HEK293 (cell line): ENCODE data around the gene RAB5IF.
"Not testable (repeated sequence)": the region's sequence is repeated elsewhere in the genome, so short reads cannot be mapped to it uniquely, and the experiment has no call there.

Source experiments
- CTCF ChIA-PET: fragments of 350-600 bp; formaldehyde crosslinking; extraction: SDS; loops from one replicate; lab custom pipeline; 2021; ENCODE audit warnings: antibody characterized with exemption; lab: Yijun Ruan, JAX
- POLR2A ChIA-PET: fragments of 300-600 bp; formaldehyde crosslinking; extraction: SDS; loops from one replicate; lab custom pipeline; 2020; ENCODE audit warnings: antibody characterized with exemption, inconsistent platforms; lab: Yijun Ruan, JAX
- H3K27ac ChIP-seq: fragments of 200-500 bp; sonication (Bioruptor generic); 2 replicates; pipeline ENCODE4 v1.5.1; 2014; ENCODE audit warnings: low read depth, low read length, control low read depth, inconsistent platforms; ENCODE audit errors: extremely low read depth
- H3K36me3 ChIP-seq, 2 experiments: fragments of 200-500 bp in 1 of 2; sonication (Bioruptor generic) in 1 of 2; 1 replicate in 1 of 2; 2 replicates in 1 of 2; pipeline ENCODE4 v1.5.1; 2014 to 2017; ENCODE audit warnings: inconsistent platforms in 2 of 2, low read length in 2 of 2; ENCODE audit not compliant: control insufficient read depth in 2 of 2, insufficient read depth in 1 of 2
- H3K4me1 ChIP-seq: fragments of 200-500 bp; sonication (Bioruptor generic); 2 replicates; pipeline ENCODE4 v1.5.1; 2014; ENCODE audit warnings: mild to moderate bottlenecking, low read length, inconsistent platforms; ENCODE audit not compliant: control insufficient read depth, insufficient read depth
- H3K4me3 ChIP-seq: 2 replicates; pipeline ENCODE4 v1.5.1; 2011; ENCODE audit warnings: low read depth, mild to moderate bottlenecking, control low read depth, low read length, moderate library complexity
- H3K9me3 ChIP-seq: fragments of 200-500 bp; sonication (Bioruptor generic); 2 replicates; pipeline ENCODE4 v1.5.1; 2014; ENCODE audit warnings: low read depth, low read length, inconsistent platforms; ENCODE audit not compliant: control insufficient read depth, insufficient read depth
- GLI4 ChIP-seq: fragments of 450-650 bp; formaldehyde crosslinking; IDR thresholded peaks from 2 replicates; pipeline ENCODE4 v1.5.1; 2016; ENCODE audit warnings: missing biosample characterization, missing genetic modification characterization
- KLF7 ChIP-seq: fragments of 450-650 bp; formaldehyde crosslinking; IDR thresholded peaks from 2 replicates; pipeline ENCODE4 v1.5.1; 2016; ENCODE audit warnings: missing biosample characterization, missing genetic modification characterization, borderline replicate concordance
- PRDM10 ChIP-seq: fragments of 450-650 bp; formaldehyde crosslinking; IDR thresholded peaks from 2 replicates; pipeline ENCODE4 v1.5.1; 2016; ENCODE audit warnings: missing biosample characterization, missing genetic modification characterization
- TCF7L2 ChIP-seq: IDR thresholded peaks from 2 replicates; pipeline ENCODE4 v1.6.1; 2011; ENCODE audit warnings: low read depth, mild to moderate bottlenecking, inconsistent platforms, low read length, moderate library complexity, borderline replicate concordance
- TRIM28 ChIP-seq: IDR thresholded peaks from 2 replicates; pipeline ENCODE4 v1.6.1; 2011; ENCODE audit warnings: low read length, control low read depth, borderline replicate concordance
- TSHZ1 ChIP-seq: fragments of 450-650 bp; formaldehyde crosslinking; IDR thresholded peaks from 2 replicates; pipeline ENCODE4 v1.5.1; 2016; ENCODE audit warnings: missing biosample characterization, missing genetic modification characterization, borderline replicate concordance
- ZBTB1 ChIP-seq: fragments of 450-650 bp; formaldehyde crosslinking; IDR thresholded peaks from 2 replicates; pipeline ENCODE4 v1.5.1; 2016; ENCODE audit warnings: missing biosample characterization, missing genetic modification characterization
- ZBTB48 ChIP-seq: fragments of 450-650 bp; formaldehyde crosslinking; IDR thresholded peaks from 2 replicates; pipeline ENCODE4 v1.5.1; 2016; ENCODE audit warnings: missing biosample characterization, missing genetic modification characterization
- ZFP3 ChIP-seq: fragments of 450-650 bp; formaldehyde crosslinking; IDR thresholded peaks from 2 replicates; pipeline ENCODE4 v1.5.1; 2016; ENCODE audit warnings: low read depth, missing biosample characterization, missing genetic modification characterization
- ZNF10 ChIP-seq: fragments of 450-650 bp; formaldehyde crosslinking; IDR thresholded peaks from 2 replicates; pipeline ENCODE4 v1.5.1; 2017; ENCODE audit warnings: missing biosample characterization, missing genetic modification characterization
- ZNF121 ChIP-seq: fragments of 450-650 bp; formaldehyde crosslinking; IDR thresholded peaks from 2 replicates; pipeline ENCODE4 v1.5.1; 2016; ENCODE audit warnings: missing biosample characterization, missing genetic modification characterization
- ZNF362 ChIP-seq: fragments of 450-650 bp; formaldehyde crosslinking; IDR thresholded peaks from 2 replicates; pipeline ENCODE4 v1.5.1; 2016; ENCODE audit warnings: missing biosample characterization, missing genetic modification characterization
- ZNF521 ChIP-seq: fragments of 450-650 bp; formaldehyde crosslinking; IDR thresholded peaks from 2 replicates; pipeline ENCODE4 v1.5.1; 2017; ENCODE audit warnings: missing biosample characterization, mild to moderate bottlenecking, missing genetic modification characterization
- ZNF544 ChIP-seq: fragments of 450-650 bp; formaldehyde crosslinking; IDR thresholded peaks from 2 replicates; pipeline ENCODE4 v1.5.0; 2017; ENCODE audit warnings: missing biosample characterization, missing genetic modification characterization
- ZNF571 ChIP-seq: fragments of 450-650 bp; formaldehyde crosslinking; IDR thresholded peaks from 2 replicates; pipeline ENCODE4 v1.5.0; 2017; ENCODE audit warnings: missing biosample characterization, missing genetic modification characterization
- ZNF768 ChIP-seq: fragments of 450-650 bp; formaldehyde crosslinking; IDR thresholded peaks from 2 replicates; pipeline ENCODE4 v1.5.1; 2018; ENCODE audit warnings: missing biosample characterization, mild to moderate bottlenecking, missing genetic modification characterization
- ZSCAN16 ChIP-seq: fragments of 450-650 bp; formaldehyde crosslinking; IDR thresholded peaks from 2 replicates; pipeline ENCODE4 v1.5.1; 2016; ENCODE audit warnings: missing biosample characterization, missing genetic modification characterization
- ZSCAN18 ChIP-seq: fragments of 450-650 bp; formaldehyde crosslinking; IDR thresholded peaks from 2 replicates; pipeline ENCODE4 v1.5.1; 2016; ENCODE audit warnings: missing biosample characterization, missing genetic modification characterization
- ZSCAN23 ChIP-seq: fragments of 450-650 bp; formaldehyde crosslinking; IDR thresholded peaks from 2 replicates; pipeline ENCODE4 v1.5.1; 2016; ENCODE audit warnings: missing biosample characterization, missing genetic modification characterization
- ZXDB ChIP-seq: fragments of 450-650 bp; formaldehyde crosslinking; IDR thresholded peaks from 2 replicates; pipeline ENCODE4 v1.5.1; 2016; ENCODE audit warnings: missing biosample characterization, missing genetic modification characterization

The RAB5IF gene

GRCh38 chr20:36634342-36634741 lies 28.8 kb downstream of the RAB5IF start:
- H3K36me3 ChIP-seq: no peaks in the 10 kb centered on the region
- H3K27ac ChIP-seq: no peak overlapping the region
- no peaks in the 10 kb centered on the region for H3K4me1 ChIP-seq
- CTCF ChIA-PET: no interaction called here
- no peak overlapping the region for H3K4me3 ChIP-seq
- no peaks in the 10 kb centered on the region for H3K9me3 ChIP-seq
- TF ChIP-seq ZFP3 (tag by site-specific recombination) (no peak), ZNF544 (tag by site-specific recombination) (no peak), TCF7L2 (no peak), ZNF768 (no peak)
- POLR2A ChIA-PET: no interaction called here

- H3K4me1 ChIP-seq, POLR2A ChIA-PET, H3K36me3 ChIP-seq, H3K9me3 ChIP-seq, H3K4me3 ChIP-seq, H3K27ac ChIP-seq: not testable (repeated sequence)
- CTCF ChIA-PET: interaction anchor here (0.6 kb wide), 1 partner anchor 82 kb away, joined by 3 read pairs; no protein-coding TSS in a partner anchor
- peak; percentile 97 for TF ChIP-seq ZNF10 (tag by site-specific recombination)
These were observed 33.4 kb downstream of the RAB5IF start for GRCh38 chr20:36638876-36639400.

GRCh38 chr20:36641506-36641843 lies 35.9 kb downstream of the RAB5IF start:
- TF ChIP-seq ZNF521 (tag by site-specific recombination): no peak
- TF ChIP-seq ZNF768: no peak
- TF ChIP-seq ZBTB1: no peak
- no peak for TF ChIP-seq ZBTB48 (tag by site-specific recombination)
- no peak for TF ChIP-seq ZSCAN16 (tag by site-specific recombination)
- TF ChIP-seq PRDM10 (tag by site-specific recombination): no peak
- no peak for TF ChIP-seq ZSCAN18 (tag by site-specific recombination)
- TF ChIP-seq ZXDB (tag by site-specific recombination): no peak
- TF ChIP-seq TRIM28: no peak
- TF ChIP-seq KLF7 (tag by site-specific recombination): no peak
- TF ChIP-seq ZNF121: no peak
- Histone ChIP-seq H3K4me1 (no peaks in the 10 kb centered on the region), H3K4me3 (no peak overlapping the region), H3K9me3 (no peaks in the 10 kb centered on the region), H3K36me3 (no peaks in the 10 kb centered on the region), H3K27ac (no peak overlapping the region)
- CTCF ChIA-PET: no interaction called here
- POLR2A ChIA-PET: no interaction called here

GRCh38 chr20:36642136-36642535 lies 36.6 kb downstream of the RAB5IF start:
- POLR2A ChIA-PET: no interaction called here
- no peak overlapping the region for H3K27ac ChIP-seq
- H3K36me3 ChIP-seq: no peaks in the 10 kb centered on the region
- CTCF ChIA-PET: no interaction called here
- H3K9me3 ChIP-seq: no peaks in the 10 kb centered on the region
- H3K4me3 ChIP-seq: no peak overlapping the region
- no peaks in the 10 kb centered on the region for H3K4me1 ChIP-seq
- TF ChIP-seq TSHZ1 (tag by site-specific recombination) (no peak), ZNF571 (tag by site-specific recombination) (no peak), ZFP3 (tag by site-specific recombination) (no peak), ZNF362 (tag by site-specific recombination) (no peak), ZSCAN23 (tag by site-specific recombination) (no peak), GLI4 (tag by site-specific recombination) (no peak), ZBTB48 (tag by site-specific recombination) (no peak), TCF7L2 (no peak)
